Fibroblast of pulmonary artery (primary cell): Measurements from ENCODE around the gene COL4A3.

Experiments used
- DNase-seq: peaks from one replicate; pipeline ENCODE4 v3.0.0-alpha.2; 2010; ENCODE audit warnings: low read depth
- H3K4me3 ChIP-seq: replicated peaks from 2 replicates; pipeline ENCODE4 v1.5.1; 2011; ENCODE audit warnings: low read depth, mild to moderate bottlenecking, control low read depth, low read length, moderate library complexity
- TF ChIP-seq, protein P1 (sequence below): IDR thresholded peaks from 2 replicates; pipeline ENCODE4 v1.5.1; 2011; ENCODE audit warnings: mild to moderate bottlenecking, control low read depth, low read length, inconsistent platforms; ENCODE audit errors: missing control alignments

Gene COL4A3

DNA sequence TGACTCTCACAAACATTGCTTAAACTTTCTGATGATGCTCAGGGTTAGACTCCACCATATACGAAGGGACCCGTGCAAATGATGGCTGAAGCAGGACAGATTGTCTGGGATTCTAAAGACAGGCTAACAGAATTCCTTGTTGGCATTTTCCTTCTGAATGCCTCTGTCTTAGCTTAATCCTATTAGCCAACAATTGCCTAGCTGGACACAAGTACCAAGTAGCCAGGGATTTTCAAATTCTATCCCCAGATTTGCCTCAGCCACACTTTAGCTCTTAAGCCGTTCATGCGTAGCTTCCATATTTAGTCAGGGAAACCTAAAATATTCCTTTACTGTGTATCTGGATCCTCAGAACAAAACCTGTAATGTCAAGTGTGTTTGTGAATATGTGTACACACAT is 40.0 kb downstream of the COL4A3 start:
- TF ChIP-seq, protein P1, sequence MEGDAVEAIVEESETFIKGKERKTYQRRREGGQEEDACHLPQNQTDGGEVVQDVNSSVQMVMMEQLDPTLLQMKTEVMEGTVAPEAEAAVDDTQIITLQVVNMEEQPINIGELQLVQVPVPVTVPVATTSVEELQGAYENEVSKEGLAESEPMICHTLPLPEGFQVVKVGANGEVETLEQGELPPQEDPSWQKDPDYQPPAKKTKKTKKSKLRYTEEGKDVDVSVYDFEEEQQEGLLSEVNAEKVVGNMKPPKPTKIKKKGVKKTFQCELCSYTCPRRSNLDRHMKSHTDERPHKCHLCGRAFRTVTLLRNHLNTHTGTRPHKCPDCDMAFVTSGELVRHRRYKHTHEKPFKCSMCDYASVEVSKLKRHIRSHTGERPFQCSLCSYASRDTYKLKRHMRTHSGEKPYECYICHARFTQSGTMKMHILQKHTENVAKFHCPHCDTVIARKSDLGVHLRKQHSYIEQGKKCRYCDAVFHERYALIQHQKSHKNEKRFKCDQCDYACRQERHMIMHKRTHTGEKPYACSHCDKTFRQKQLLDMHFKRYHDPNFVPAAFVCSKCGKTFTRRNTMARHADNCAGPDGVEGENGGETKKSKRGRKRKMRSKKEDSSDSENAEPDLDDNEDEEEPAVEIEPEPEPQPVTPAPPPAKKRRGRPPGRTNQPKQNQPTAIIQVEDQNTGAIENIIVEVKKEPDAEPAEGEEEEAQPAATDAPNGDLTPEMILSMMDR: no peak
- H3K4me3 ChIP-seq: no peak overlapping the region
- DNase-seq: no peak

- no peak overlapping the region for H3K4me3 ChIP-seq
- DNase-seq: no peak
- TF ChIP-seq, protein P1: no peak
Observed at GRCh38 chr2:227205701-227206100, 41.3 kb downstream of the COL4A3 start.

- no peak for DNase-seq
- no peak overlapping the region for H3K4me3 ChIP-seq
- TF ChIP-seq, protein P1: no peak
Observed at GRCh38 chr2:227206406-227206805, 42.0 kb downstream of the COL4A3 start.

DNA sequence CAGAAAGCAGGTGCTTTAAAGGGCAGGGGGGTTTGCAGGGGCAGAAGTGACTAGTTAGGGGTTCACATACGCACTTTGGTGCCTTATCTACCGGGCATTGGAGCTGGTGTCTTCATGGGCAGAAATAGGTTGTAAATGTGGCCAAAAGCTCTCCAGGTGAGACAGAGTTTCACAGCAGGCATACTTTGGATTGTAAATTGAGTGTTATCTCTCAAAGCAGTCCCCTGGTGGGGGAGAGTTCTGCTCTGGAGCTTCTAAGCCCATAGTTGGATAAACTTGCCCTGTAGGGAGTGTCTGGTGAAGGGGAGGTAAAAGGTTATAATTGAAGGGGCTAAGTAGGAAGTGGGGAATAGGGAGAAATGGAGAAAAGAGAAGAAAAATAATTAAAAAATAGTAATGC is 43.1 kb downstream of the COL4A3 start:
- no peak for DNase-seq
- TF ChIP-seq, protein P1: no peak
- no peak overlapping the region for H3K4me3 ChIP-seq

GRCh38 chr2:227214622-227215041 is 50.2 kb downstream of the COL4A3 start:
- no peak for DNase-seq
- no peak overlapping the region for H3K4me3 ChIP-seq
- TF ChIP-seq, protein P1: no peak

DNA sequence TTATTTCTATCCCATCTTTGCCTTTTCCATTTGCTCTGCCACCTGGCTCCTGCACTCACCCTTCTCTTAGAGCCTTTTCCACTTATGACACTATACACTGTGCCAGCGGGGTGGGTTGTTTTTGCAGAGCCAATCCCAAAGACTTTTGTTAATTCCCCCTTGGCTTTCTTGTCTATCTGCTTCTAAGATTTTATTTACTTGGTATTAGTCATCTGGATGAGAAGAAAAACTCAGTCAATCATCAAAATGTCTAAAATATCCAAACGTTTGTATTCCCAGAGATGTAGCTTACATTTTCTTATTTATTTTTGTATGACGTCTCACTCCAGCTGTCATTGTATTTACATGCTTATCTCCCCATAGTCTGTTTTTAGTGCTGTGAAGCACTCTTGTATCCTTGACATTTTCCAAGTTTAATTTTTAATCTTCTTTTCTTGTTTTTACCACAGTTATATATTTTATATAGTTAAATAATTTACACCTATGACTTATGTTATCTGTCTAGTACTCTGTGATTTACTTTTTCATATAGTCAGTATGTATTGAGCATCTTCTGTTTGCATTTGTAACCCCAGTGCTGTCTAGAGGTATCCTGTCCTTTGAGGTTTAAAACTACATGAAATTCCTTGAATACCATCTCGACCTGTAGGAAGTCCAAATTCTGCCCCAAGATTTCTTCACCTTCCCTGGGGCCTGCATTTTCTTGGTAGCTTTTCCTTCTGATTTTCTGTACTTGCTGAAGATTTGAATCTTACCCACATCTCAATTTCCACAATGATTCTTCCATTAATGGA is 55.1 kb downstream of the COL4A3 start:
- TF ChIP-seq, protein P1: no peak
- DNase-seq: no peak
- no peak overlapping the region for H3K4me3 ChIP-seq

DNA sequence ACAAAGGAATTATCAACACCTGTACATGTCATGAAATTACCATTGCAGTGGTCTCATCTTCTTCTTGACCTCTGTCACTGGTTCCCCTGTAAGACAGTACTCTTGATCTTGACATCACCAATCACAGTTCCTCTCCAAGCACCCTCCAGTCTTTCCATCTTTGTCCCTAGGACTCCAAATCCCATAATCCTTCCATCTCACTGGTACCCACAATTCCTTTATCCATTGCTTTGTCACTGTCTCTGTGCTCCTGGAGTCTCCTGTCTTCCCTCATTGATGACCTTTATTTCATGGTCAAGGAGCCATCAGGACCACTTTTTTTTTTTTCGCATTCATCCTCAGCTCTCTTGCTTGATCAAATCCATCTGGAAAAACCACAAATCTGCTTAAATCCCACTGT is 56.7 kb downstream of the COL4A3 start:
- TF ChIP-seq, protein P1: no peak
- H3K4me3 ChIP-seq: no peak overlapping the region
- DNase-seq: no peak
